Muscle layer of duodenum (tissue), 2 donors: Measurements from ENCODE around the gene DNM3.

Source experiments
- H3K27ac ChIP-seq: one replicate; pipeline ENCODE4 v1.7.0; 2013; ENCODE audit warnings: mild to moderate bottlenecking, low read length
- H3K27me3 ChIP-seq: one replicate; pipeline ENCODE4 v1.7.0; 2013; ENCODE audit warnings: low read depth, mild to moderate bottlenecking, control low read depth, low read length
- H3K36me3 ChIP-seq, 2 donors: one replicate each; pipeline ENCODE4 v1.7.0; 2013; ENCODE audit warnings: low read length in 2 of 2, control low read depth in 1 of 2, mild to moderate bottlenecking in 1 of 2; ENCODE audit not compliant: insufficient read depth in 2 of 2, control insufficient read depth in 1 of 2
- H3K4me1 ChIP-seq, 2 donors: one replicate each; pipeline ENCODE4 v1.7.0; 2013; ENCODE audit warnings: low read length in 2 of 2, mild to moderate bottlenecking in 2 of 2, control low read depth in 1 of 2, moderate library complexity in 1 of 2; ENCODE audit not compliant: insufficient read depth in 2 of 2, control insufficient read depth in 1 of 2
- H3K4me3 ChIP-seq, 2 donors: one replicate each; pipeline ENCODE4 v1.7.0; 2013; ENCODE audit warnings: low read length in 2 of 2, low read depth in 1 of 2, mild to moderate bottlenecking in 1 of 2
- H3K9me3 ChIP-seq, 2 donors: one replicate each; pipeline ENCODE4 v1.7.0; 2013; ENCODE audit warnings: low read length in 2 of 2, control low read depth in 1 of 2, mild to moderate bottlenecking in 1 of 2; ENCODE audit not compliant: control insufficient read depth in 1 of 2
- donor health status: healthy.

The DNM3 gene

DNA sequence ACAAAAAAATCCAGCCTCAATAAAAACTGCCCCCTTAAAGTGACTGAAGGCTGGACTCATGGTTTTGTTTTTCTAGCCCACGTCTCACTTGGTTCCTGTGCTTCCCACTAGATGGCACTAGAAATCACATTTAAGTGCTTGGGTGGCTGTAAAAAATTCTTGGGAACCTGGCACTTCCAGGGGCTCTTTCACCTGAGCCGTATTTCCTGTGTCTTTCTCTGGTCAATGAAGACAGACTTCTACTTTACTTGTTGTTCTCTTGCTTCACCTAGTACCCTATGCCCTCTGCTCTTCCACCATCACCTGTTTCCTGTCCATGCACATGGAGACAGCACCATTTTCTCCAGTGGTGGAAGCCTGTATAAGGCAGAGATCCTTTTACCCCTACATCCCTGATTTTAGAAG is 39.8 kb upstream of the DNM3 start:
- no peaks in the 10 kb centered on the region for H3K9me3 ChIP-seq
- H3K27ac ChIP-seq, result no peak overlapping the region
- H3K4me1 ChIP-seq, result no peaks in the 10 kb centered on the region
- no peaks in the 10 kb centered on the region for H3K27me3 ChIP-seq
- no peak overlapping the region for H3K4me3 ChIP-seq
- peaks cover 12 to 17% of the 10 kb centered on the region in 2 donors for H3K36me3 ChIP-seq

DNA sequence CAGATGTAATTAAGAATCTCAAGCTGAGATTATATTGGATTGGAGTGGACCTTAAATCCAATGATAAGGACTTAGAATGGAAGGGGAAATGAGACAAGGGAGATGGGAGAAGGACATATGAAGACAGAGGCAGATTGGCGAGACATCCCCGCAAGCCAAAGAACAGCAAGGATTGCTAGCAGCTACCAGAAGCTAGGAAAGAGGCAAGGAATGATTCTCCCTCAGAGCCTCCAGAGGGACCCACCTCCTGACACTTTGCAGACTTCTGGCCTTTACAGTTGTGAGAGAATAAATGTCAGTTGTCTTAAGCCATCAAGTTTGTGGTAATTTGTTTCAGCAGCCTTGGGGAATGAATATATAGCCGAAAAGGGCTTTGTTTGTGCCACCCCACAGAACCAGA is 39.1 kb upstream of the DNM3 start:
- no peaks in the 10 kb centered on the region for H3K9me3 ChIP-seq
- no peak overlapping the region for H3K4me3 ChIP-seq
- H3K36me3 ChIP-seq, result peaks cover 5 to 10% of the 10 kb centered on the region in 2 donors
- no peaks in the 10 kb centered on the region for H3K27me3 ChIP-seq
- H3K4me1 ChIP-seq, result no peaks in the 10 kb centered on the region
- no peak overlapping the region for H3K27ac ChIP-seq

DNA sequence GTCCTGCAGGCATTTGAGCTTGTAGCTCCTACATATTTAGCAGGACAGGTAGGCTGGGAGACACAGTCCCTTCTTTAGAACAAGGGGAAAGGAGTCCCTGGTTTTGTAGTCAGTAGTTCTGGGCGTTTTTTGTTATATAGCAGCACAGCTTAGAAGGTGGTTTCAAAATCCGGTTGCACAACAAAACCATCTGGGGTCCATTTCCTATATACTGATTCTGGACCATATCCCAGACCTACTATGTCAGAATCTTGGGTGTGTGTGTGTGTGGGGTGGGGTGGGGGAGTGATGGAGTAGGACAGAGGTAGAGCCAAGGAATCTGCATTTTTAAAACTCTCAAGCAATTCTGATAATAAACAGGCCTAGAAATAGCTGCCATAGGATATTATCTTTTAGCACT is 38.3 kb upstream of the DNM3 start:
- Histone ChIP-seq H3K9me3 (no peaks in the 10 kb centered on the region), H3K36me3 (peaks cover 0 to 5% of the 10 kb centered on the region in 2 donors), H3K27me3 (no peaks in the 10 kb centered on the region), H3K4me3 (no peak overlapping the region), H3K4me1 (no peaks in the 10 kb centered on the region), H3K27ac (no peak overlapping the region)

DNA sequence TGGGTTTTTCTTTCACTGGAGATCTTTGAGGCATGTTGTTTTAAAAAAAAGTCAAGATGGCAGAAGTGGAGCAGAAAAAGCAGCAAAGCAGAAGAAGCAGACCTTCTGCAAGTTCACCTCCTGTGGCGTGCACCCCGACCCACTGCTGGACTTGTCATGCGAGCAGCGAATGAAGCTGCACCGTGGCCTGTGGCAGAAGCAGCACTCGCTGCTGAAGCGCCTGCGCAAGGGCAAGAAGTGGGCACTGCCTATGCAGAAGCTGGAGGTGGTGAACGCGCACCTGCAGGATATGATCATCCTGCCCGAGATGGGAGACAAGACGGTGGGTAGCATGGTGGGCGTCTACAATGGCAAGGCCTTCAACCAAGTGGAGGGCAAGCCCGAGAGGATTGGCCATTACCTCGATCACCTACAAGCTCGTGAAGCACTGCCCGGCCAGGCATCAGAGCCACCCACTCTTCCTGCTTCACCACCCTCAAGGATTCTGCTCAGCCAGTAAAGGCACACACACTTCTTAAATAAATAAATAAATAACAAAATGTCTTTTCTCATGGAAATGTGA is 37.8 kb upstream of the DNM3 start:
- no peak overlapping the region for H3K27ac ChIP-seq
- no peaks in the 10 kb centered on the region for H3K4me1 ChIP-seq
- H3K9me3 ChIP-seq, result no peaks in the 10 kb centered on the region
- H3K27me3 ChIP-seq, result no peaks in the 10 kb centered on the region
- peaks cover 0 to under 1% of the 10 kb centered on the region in 2 donors for H3K36me3 ChIP-seq
- H3K4me3 ChIP-seq, result no peak overlapping the region

DNA sequence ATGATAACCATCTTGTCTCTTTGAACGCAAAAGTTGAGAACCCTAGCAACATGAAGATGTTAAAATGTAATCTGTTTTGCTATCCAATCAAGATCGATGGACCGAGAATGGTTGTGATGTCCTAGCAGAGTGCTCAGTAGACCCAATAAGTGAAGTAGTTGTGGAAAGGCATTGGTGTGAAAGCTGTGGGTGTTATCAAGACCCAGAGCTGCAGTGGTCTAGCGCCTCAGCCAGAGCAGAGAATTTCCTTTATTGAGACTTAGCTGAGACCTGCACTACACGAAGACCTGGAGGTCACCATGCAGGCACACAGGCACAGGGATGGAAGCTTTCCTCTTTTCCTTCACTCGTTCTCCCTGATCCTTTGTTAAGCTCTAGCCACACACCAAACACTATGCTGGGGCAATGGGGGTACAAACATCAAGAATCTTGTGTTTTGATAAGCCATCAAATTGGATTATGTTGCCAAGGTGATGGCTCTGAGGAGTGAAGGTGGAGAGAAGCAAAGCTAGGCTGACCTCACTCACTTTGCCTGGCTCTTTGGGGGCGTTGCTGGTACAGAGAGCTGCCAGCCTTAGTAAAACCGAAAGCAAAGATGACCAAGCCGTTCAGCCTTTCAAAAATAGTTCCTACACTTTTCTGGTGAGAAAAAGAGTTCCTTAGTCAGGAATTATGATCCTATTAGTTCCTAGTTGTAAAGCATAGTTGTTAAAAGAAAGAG is 35.7 kb upstream of the DNM3 start:
- Histone ChIP-seq H3K4me1 (no peaks in the 10 kb centered on the region), H3K36me3 (no peaks in the 10 kb centered on the region), H3K27me3 (no peaks in the 10 kb centered on the region), H3K27ac (no peak overlapping the region), H3K9me3 (no peaks in the 10 kb centered on the region), H3K4me3 (no peak overlapping the region)

DNA sequence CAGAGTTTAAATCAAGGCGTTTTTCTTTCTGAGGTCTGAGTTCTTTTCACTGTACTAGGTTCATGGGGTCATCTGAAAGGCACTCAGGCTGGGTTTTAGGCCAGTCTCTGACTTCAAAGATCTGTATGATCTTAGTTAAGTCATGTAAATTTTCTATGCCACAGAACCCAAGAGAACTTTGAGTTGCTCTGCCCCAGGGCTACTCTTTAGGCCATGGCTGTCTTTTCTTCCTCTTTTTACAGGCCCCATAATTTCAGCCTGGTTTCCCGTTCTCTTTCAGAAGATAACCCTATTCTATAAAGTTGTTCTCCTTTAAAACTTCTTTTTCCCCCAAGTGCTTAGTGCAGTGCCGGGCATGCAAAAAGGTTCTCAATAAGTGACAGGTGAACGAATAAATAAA is 33.7 kb upstream of the DNM3 start:
- Histone ChIP-seq H3K9me3 (no peaks in the 10 kb centered on the region), H3K36me3 (no peaks in the 10 kb centered on the region), H3K27me3 (no peaks in the 10 kb centered on the region), H3K4me3 (no peak overlapping the region), H3K27ac (no peak overlapping the region), H3K4me1 (no peaks in the 10 kb centered on the region)

DNA sequence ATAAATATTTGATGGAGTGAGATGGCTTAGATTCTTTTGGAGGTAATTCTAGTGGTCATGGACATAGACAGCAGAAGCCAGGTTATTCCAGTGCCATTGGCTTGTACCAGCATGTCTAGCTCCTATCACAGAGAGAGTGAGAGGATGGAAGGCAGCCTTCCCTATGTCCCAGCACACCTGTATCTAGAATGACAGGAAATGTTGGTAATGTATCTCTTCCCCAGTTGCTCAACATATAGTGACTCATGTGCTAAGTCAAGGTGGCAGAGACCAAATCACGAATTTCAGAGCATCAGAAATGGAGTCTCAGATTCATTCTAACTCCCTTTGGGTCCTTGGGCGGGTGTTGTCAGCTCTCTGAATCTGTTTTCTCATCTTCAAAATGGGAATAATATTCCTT is 31.5 kb upstream of the DNM3 start:
- H3K4me3 ChIP-seq, result no peak overlapping the region
- H3K27me3 ChIP-seq, result no peaks in the 10 kb centered on the region
- no peak overlapping the region for H3K27ac ChIP-seq
- H3K36me3 ChIP-seq, result no peaks in the 10 kb centered on the region
- H3K9me3 ChIP-seq, result no peaks in the 10 kb centered on the region
- H3K4me1 ChIP-seq, result no peaks in the 10 kb centered on the region

DNA sequence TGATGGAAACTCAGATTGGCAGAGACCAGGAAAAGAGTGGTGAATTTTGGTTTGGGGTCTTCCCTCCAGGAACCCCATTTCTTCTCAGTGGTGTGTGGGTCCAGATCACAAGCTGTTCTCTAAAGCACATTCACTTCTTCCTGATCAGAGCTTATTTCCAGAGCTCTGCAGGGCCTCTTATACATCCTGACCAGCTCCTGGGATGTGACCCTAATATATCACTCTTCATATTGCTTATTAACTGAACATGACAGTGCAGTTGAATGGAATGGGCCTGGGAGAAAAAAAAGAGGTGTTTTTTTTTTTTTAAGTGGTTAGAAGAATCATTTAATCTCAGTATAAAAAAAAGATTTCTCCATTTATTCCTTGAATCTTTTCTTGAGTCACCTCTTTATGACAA is 29.6 kb upstream of the DNM3 start:
- Histone ChIP-seq H3K36me3 (no peaks in the 10 kb centered on the region), H3K27me3 (no peaks in the 10 kb centered on the region), H3K4me1 (no peaks in the 10 kb centered on the region), H3K4me3 (no peak overlapping the region), H3K9me3 (no peaks in the 10 kb centered on the region), H3K27ac (no peak overlapping the region)

DNA sequence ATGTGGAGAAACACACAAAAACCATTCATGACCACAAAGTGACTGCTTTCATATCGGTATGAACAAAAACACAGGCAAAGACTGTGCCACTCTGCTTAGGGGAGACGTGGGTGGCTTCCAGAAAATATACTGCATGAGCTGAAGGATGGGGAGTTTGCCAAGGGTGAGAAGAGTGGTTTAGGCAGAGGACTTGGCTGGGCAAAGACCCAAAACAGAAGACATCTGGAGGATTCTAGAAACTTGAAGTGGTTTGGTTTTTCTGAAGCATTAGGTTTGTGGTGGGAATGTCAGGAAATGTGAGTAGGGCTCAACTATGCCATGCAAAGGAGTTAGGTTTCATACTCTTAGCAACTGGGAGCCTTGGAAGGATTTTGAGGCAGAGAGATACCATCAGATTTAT is 26.6 kb upstream of the DNM3 start:
- Histone ChIP-seq H3K36me3 (no peaks in the 10 kb centered on the region), H3K4me3 (no peak overlapping the region), H3K27ac (no peak overlapping the region), H3K27me3 (no peaks in the 10 kb centered on the region), H3K4me1 (peaks cover 0 to 5% of the 10 kb centered on the region in 2 donors), H3K9me3 (no peaks in the 10 kb centered on the region)

DNA sequence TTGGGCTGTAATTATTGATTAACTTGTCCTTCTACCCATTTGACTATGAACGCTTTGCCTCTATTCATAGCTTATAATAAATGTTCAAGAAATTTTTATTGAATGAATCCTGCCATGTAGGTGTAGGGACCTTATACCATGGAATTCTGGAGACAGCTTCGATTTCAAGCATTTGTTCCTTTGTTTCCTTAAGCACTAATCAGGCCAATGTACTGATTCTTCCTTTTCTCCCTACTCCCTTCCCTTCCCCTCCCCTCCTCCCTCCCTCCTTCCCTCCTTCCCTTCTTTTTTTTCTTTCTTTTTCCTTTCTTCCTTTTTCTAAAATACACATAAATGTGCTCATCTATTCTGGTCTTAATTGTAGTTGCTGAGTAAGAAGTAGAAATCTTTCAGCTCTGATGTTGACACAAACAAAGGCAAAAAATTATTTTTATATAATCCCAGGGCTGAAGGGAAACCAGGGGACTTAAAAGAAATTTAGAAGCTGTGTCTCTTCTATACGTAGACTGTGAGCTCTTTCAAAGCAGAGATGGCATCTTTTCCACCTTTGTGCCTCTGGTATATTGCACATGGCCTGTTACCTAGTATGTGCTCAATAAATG is 24.9 kb upstream of the DNM3 start:
- H3K4me1 ChIP-seq, result peaks cover 0 to 5% of the 10 kb centered on the region in 2 donors
- no peak overlapping the region for H3K27ac ChIP-seq
- no peak overlapping the region for H3K4me3 ChIP-seq
- no peaks in the 10 kb centered on the region for H3K36me3 ChIP-seq
- H3K27me3 ChIP-seq, result no peaks in the 10 kb centered on the region
- no peaks in the 10 kb centered on the region for H3K9me3 ChIP-seq

DNA sequence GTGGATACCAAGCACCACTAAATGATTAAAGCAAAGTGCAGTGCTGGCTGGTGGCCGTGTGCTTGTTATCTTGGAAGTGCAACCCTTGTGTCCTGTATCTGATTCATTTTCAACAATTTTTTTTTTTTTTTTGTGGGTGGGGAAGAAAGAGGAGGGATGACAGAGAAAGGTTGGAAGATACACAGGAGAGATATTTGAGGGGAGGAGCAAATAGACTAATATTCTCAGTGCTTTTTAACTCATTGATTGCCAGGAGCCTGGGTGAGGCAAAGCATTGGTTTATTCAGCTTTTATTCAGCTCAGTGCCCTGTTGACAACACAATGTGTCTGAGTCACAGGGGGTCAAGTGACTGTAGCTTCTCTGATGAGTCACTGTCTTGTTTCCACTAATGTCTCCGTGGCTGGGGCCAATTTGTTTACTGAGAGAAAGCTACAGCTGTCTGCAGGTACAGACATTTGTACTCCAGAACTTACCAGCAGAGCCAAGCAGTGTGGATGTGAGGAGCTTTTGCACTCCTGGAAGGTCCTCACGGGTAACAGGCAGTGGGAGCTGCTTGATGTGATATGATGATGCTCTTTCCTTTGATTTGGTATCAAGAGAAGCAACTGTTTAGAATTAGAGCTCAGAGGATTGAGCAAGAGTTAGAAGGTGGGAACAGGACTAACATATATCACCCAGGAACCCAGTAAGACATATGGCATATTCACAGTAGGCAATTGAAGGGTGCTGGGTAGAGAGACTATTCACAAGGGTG is 23.6 kb upstream of the DNM3 start:
- Histone ChIP-seq H3K9me3 (no peaks in the 10 kb centered on the region), H3K36me3 (no peaks in the 10 kb centered on the region), H3K27me3 (no peaks in the 10 kb centered on the region), H3K4me1 (peaks cover 0 to 5% of the 10 kb centered on the region in 2 donors), H3K27ac (no peak overlapping the region), H3K4me3 (no peak overlapping the region)
